GM12878 (cell line): ENCODE data around the gene IPPK. TPM values are rescaled to one million over a fixed set of nuclear protein-coding genes. Genes with fewer than 3 reads are reported as not detected.

Experiments
- ATAC-seq: fragments of 200-7000 bp; cut with Tn5 transposase; 3 replicates; pipeline ENCODE4 v1.9.1; 2020; ENCODE audit warnings: mild to moderate bottlenecking, moderate library complexity
- BruUV-seq: library from RNA; stranded (reverse); fragments of 400-500 nt; replicated peaks from 2 replicates; lab custom pipeline; 2021; lab: Mats Ljungman, UMichigan
- CTCF ChIA-PET: fragments of 300-600 bp; sonication (Branson Sonifier 250); formaldehyde crosslinking; extraction: SDS; loops from one replicate; lab custom pipeline; 2021; ENCODE audit warnings: inconsistent platforms; lab: Yijun Ruan, JAX
- POLR2A ChIA-PET: fragments of 350-600 bp; formaldehyde crosslinking; extraction: SDS; loops from one replicate; lab custom pipeline; 2021; ENCODE audit warnings: inconsistent platforms; lab: Charles Lee
- RAD21 ChIA-PET: fragments of 300-600 bp; sonication (Branson Sonifier 250); formaldehyde crosslinking; loops from one replicate; lab custom pipeline; 2023; ENCODE audit warnings: antibody characterized with exemption; ENCODE audit not compliant: unreplicated experiment; lab: Charles Lee
- SMC1A ChIA-PET: fragments of 300-600 bp; sonication (Branson Sonifier 250); formaldehyde crosslinking; loops from one replicate; lab custom pipeline; 2023; ENCODE audit not compliant: unreplicated experiment, uncharacterized antibody; lab: Charles Lee
- DNase-seq: peaks from one replicate; pipeline ENCODE4 v3.0.0-alpha.2; 2011; ENCODE audit warnings: low read depth, low spot score
- FAIRE-seq: peaks from 3 replicates; lab custom pipeline; 2011; peaks lifted over from hg19 to GRCh38; lab: Jason Lieb, UNC
- H2AFZ ChIP-seq: 2 replicates; pipeline ENCODE4 v1.6.0; 2011; ENCODE audit warnings: low read depth, low read length, control low read depth; ENCODE audit not compliant: control insufficient read depth
- H3K27ac ChIP-seq: 2 replicates; pipeline ENCODE4 v1.5.1; 2011; ENCODE audit warnings: control low read depth; ENCODE audit not compliant: control insufficient read depth, insufficient read depth
- H3K27me3 ChIP-seq, 2 experiments: replicated peaks in 1 of 2; 2 replicates each; pipeline versions ENCODE4 v1.6.0 to v1.6.1; 2011; ENCODE audit warnings: low read length in 1 of 2; ENCODE audit not compliant: control insufficient read depth in 2 of 2, insufficient read depth in 2 of 2
- H3K36me3 ChIP-seq, 2 experiments: 2 replicates each; pipeline ENCODE4 v1.5.1; 2011; ENCODE audit warnings: low read length in 1 of 2; ENCODE audit not compliant: control insufficient read depth in 2 of 2, insufficient read depth in 2 of 2
- H3K4me1 ChIP-seq: 2 replicates; pipeline ENCODE4 v1.6.1; 2011; ENCODE audit warnings: mild to moderate bottlenecking, low read length, moderate library complexity, mixed read lengths; ENCODE audit not compliant: control insufficient read depth, insufficient read depth
- H3K4me2 ChIP-seq: 2 replicates; pipeline ENCODE4 v1.6.0; 2011; ENCODE audit warnings: control low read depth; ENCODE audit not compliant: control insufficient read depth, insufficient read depth
- H3K4me3 ChIP-seq: fragments of 200-600 bp; sonication (generic); 2 replicates; pipeline ENCODE4 v1.5.1; 2016
- H3K79me2 ChIP-seq: 2 replicates; pipeline ENCODE4 v1.6.0; 2011; ENCODE audit warnings: low read length; ENCODE audit not compliant: control insufficient read depth, insufficient read depth
- H3K9ac ChIP-seq: 2 replicates; pipeline ENCODE4 v1.8.0; 2011; ENCODE audit warnings: low read length, control low read depth, mixed read lengths; ENCODE audit not compliant: control insufficient read depth, insufficient read depth
- H3K9me3 ChIP-seq: replicated peaks from 3 replicates; pipeline ENCODE4 v1.5.1; 2011; ENCODE audit warnings: mild to moderate bottlenecking, low read length; ENCODE audit not compliant: control insufficient read depth, insufficient read depth
- H4K20me1 ChIP-seq: 2 replicates; pipeline ENCODE4 v1.6.0; 2011; ENCODE audit not compliant: control insufficient read depth, insufficient read depth
- CBX5 ChIP-seq: sonication (generic); IDR thresholded peaks from 2 replicates; pipeline ENCODE4 v1.6.1; 2016; ENCODE audit warnings: low read depth, moderate library complexity, mild to moderate bottlenecking, inconsistent platforms
- E2F4 ChIP-seq: IDR thresholded peaks from 2 replicates; pipeline ENCODE4 v1.6.1; 2012; ENCODE audit warnings: low read depth, low read length, improper control_type of control experiment
- EP300 ChIP-seq, 2 experiments: fragments of 150-350 bp in 1 of 2; IDR thresholded peaks; 2 replicates each; pipeline ENCODE4 v1.6.1; 2011 to 2012; ENCODE audit warnings: low read depth in 2 of 2, low read length in 2 of 2, borderline replicate concordance in 1 of 2, improper control_type of control experiment in 1 of 2, inconsistent platforms in 1 of 2; ENCODE audit not compliant: control insufficient read depth in 1 of 2
- GATAD2B ChIP-seq: fragments of 450-650 bp; conservative IDR thresholded peaks from 2 replicates; pipeline ENCODE4 v1.6.1; 2017; ENCODE audit warnings: low read depth, mild to moderate bottlenecking, moderate library complexity
- HCFC1 ChIP-seq: fragments of 150-350 bp; IDR thresholded peaks from 2 replicates; pipeline ENCODE4 v1.6.1; 2014; ENCODE audit warnings: low read length
- IRF5 ChIP-seq: fragments of 450-650 bp; IDR thresholded peaks from 2 replicates; pipeline ENCODE4 v1.6.1; 2017; ENCODE audit warnings: borderline replicate concordance
- LARP7 ChIP-seq: fragments of 450-650 bp; IDR thresholded peaks from 2 replicates; pipeline ENCODE4 v1.6.1; 2017; ENCODE audit warnings: mild to moderate bottlenecking
- PBX3 ChIP-seq: IDR thresholded peaks from 2 replicates; pipeline ENCODE4 v1.6.1; 2011; ENCODE audit warnings: mild to moderate bottlenecking, low read depth, low read length, moderate library complexity; ENCODE audit not compliant: insufficient replicate concordance
- SMARCA5 ChIP-seq: fragments of 450-650 bp; IDR thresholded peaks from 2 replicates; pipeline ENCODE4 v1.6.1; 2017; ENCODE audit warnings: mild to moderate bottlenecking
- SMC3 ChIP-seq: IDR thresholded peaks from 2 replicates; pipeline ENCODE4 v1.6.1; 2011; ENCODE audit warnings: low read length, improper control_type of control experiment, borderline replicate concordance
- TARDBP ChIP-seq: IDR thresholded peaks from 2 replicates; pipeline ENCODE4 v1.6.1; 2016; ENCODE audit warnings: borderline replicate concordance
- TCF3 ChIP-seq: IDR thresholded peaks from 2 replicates; pipeline ENCODE4 v1.6.1; 2012; ENCODE audit warnings: low read depth, mild to moderate bottlenecking, low read length, borderline replicate concordance; ENCODE audit not compliant: insufficient read depth
- WGBS: methylation state at CpG from one replicate; pipeline ENCODE4 v1.1.6; 2016; ENCODE audit warnings: low lambda C conversion rate; ENCODE audit not compliant: insufficient replicate concordance, insufficient coverage; ENCODE audit errors: missing lambda C conversion rate; 5-methylcytosine and 5-hydroxymethylcytosine counted together
- in situ Hi-C: fragments of 300-500 bp; cut with MboI; formaldehyde crosslinking; loops from 9 replicates; pipeline ENCODE4 v1.14.3; 2018; ENCODE audit warnings: mixed read lengths
- intact Hi-C: fragments of 100-400 bp; cut with micrococcal nuclease; formaldehyde crosslinking; loops from one replicate; pipeline ENCODE4 v1.14.2; 2022; ENCODE audit not compliant: unreplicated experiment
- polyA plus RNA-seq, 11 experiments: library from polyadenylated mRNA; depleted of rRNA in 4 of 11; unstranded in 6 of 11; stranded (reverse) in 5 of 11; fragments of >200 nt; fragmentation: Nextera tagmentation in 4 of 11; fragmentation: Illumina TruSeq in 1 of 11; extraction: Ambion mirVana in 4 of 11; extraction: Trizol in 1 of 11; gene quantifications; 1 replicate in 1 of 11; 2 replicates in 10 of 11; pipeline versions ENCODE4 v1.2.1 to v1.2.3, GENCODE V29; 2011 to 2016; ENCODE audit warnings: inconsistent platforms in 2 of 11, missing spikeins in 2 of 11, low read depth in 1 of 11
- total RNA-seq, 4 experiments: library from RNA; depleted of rRNA in 3 of 4; stranded (reverse); fragments of >200 nt in 3 of 4; fragmentation: Illumina TruSeq in 1 of 4; extraction: Trizol in 1 of 4; gene quantifications; 2 replicates each; pipeline versions ENCODE4 v1.2.1 to v1.2.3, GENCODE V29; 2013 to 2021

The IPPK gene
- total and polyA plus RNA-seq, 10 of the 15 experiments (the other 5 are each of a cell fraction or from before 2014, with no cell fraction given), result 2.1 to 22.1 (median 11.4) TPM

GRCh38 chr9:92666236-92666635 lies 3.7 kb downstream of the IPPK start (continued):
- no peak for TF ChIP-seq EP300 (IDR thresholded peaks at IDR 0.05; ENCODE audit: borderline replicate concordance in 1 of 2, control insufficient read depth in 1 of 2, low read depth in 2 of 2, low read length in 2 of 2)

- no peak overlapping the region for H3K4me3 ChIP-seq
- no peak for ATAC-seq
- H3K9ac ChIP-seq, result no peak overlapping the region
- peaks cover 4% of the 10 kb centered on the region; the same call in 1 of the 2 replicates for H4K20me1 ChIP-seq
- peaks cover 2 to 27% of the 10 kb centered on the region in 2 experiments; a peak in 3 of 4 replicates for H3K36me3 ChIP-seq
- in situ Hi-C loops (no loop called here), intact Hi-C loops (loop anchor here (5.0 kb wide), 1 partner anchor 41 kb away; no protein-coding TSS in a partner anchor)
- TF ChIP-seq CBX5, result no peak
- TF ChIP-seq E2F4, result no peak
- no peak for TF ChIP-seq HCFC1
- TF ChIP-seq SMC3, result no peak
- TF ChIP-seq TCF3, result no peak
- TF ChIP-seq GATAD2B, result no peak
- no peak for TF ChIP-seq SMARCA5
- no peak for TF ChIP-seq TARDBP
- TF ChIP-seq PBX3, result no peak
- no peak for TF ChIP-seq LARP7
- no peak for TF ChIP-seq IRF5
- BruUV-seq, result no TSS peak
- peaks cover 65% of the 10 kb centered on the region for H3K79me2 ChIP-seq
- no peak for FAIRE-seq
- H2AFZ ChIP-seq, result no peak overlapping the region
- POLR2A ChIA-PET, result interaction anchor here (1.5 kb wide), 1 partner anchor 211 kb away, joined by 4 read pairs; no protein-coding TSS in a partner anchor
- H3K9me3 ChIP-seq, result no peaks in the 10 kb centered on the region; the same call in 2 of the 3 replicates
- DNase-seq, result no peak
- RAD21 ChIA-PET, result no interaction called here
- no peak overlapping the region for H3K27ac ChIP-seq
- no peaks in the 10 kb centered on the region for H3K27me3 ChIP-seq
- CTCF ChIA-PET, result interaction anchor here (0.7 to 1.8 kb wide), 3 partner anchors 41 to 528 kb away, joined by 3 to 4 read pairs (median 3); no protein-coding TSS in a partner anchor
- H3K4me1 ChIP-seq, result peaks cover 24% of the 10 kb centered on the region
- SMC1A ChIA-PET, result interaction anchor here (1.0 kb wide), 1 partner anchor 98 kb away, joined by 3 read pairs; no protein-coding TSS in a partner anchor
- WGBS, result 90% methylated on average over 3 of the region's 3 CpGs
- peak overlapping the region; percentile 41 for H3K4me2 ChIP-seq
These were observed 4.1 kb downstream of the IPPK start for GRCh38 chr9:92665836-92666235.
